ENCODE measurements around the gene PDE4D.

The PDE4D gene

DNA sequence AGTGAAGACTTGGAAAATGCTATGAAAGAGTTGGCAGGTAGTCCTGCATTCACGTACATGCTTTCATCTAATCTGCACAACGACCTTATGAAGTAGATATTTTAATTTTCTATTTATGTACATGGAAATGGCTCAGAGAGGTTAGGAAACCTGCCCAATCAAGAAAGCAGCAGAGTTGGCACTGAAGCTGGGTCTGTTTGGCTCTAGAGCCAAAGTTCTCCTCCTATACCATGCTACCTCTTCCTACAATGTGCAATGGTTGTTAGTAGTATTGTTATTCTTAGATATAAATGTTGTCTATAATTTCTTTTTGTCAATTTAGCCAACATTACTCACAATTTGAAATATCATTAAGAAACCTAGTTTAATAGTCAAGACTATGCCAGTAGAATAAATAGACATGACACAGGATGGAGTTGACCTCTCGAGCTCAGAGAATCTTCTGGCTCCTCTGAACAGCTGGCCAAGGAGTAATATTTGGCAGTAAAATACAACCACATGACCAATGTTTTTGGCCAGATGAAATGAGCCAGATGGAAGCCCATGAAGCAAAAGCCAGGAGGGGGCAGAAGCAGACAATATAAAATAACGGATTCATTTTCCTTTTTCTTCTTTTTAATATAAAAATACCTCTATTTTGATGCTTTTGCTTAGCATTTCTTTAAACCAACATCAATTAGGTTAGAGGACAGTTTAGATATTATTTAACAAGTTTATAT, 542.3 kb downstream of the PDE4D start:
- DNase-seq, result no peak

DNA sequence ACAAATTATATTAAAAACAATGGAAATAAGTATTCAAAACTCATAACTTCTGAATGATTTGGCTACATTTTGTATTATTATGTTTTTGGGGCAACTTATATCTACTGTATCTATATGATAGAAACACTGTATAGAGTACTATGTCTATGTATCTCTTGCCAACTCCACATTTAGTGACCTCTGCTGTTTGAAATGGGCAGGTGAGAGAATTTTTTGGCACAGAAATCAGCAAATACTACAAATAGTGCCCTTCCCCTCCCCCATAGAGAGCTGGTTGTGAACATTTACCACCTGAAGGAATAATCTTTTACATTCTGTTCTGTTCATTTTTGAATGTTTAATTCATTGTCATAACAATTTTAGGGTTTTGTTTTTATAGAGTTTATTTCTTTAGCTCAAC, 545.3 kb downstream of the PDE4D start:
- DNase-seq, result peak; percentile 25

DNA sequence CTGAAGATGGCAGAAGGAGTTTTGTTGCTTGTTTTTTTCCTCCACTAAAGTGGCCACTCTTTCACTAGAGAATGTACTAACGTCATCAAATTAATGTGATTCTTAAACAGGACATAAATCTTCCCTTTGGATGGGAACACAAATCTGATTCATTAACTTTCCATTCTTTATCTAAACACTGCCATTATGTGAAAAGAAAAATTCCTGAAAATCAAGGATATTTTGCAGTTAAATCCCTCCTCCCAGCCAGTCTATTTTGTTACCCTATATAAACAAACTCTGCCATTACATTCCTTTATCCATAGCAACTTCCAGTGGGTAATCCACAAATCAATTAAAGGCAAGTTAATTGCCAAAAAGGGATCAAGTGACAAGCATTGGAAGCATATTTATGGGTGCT, 546.5 kb downstream of the PDE4D start:
- DNase-seq, result no peak

DNA sequence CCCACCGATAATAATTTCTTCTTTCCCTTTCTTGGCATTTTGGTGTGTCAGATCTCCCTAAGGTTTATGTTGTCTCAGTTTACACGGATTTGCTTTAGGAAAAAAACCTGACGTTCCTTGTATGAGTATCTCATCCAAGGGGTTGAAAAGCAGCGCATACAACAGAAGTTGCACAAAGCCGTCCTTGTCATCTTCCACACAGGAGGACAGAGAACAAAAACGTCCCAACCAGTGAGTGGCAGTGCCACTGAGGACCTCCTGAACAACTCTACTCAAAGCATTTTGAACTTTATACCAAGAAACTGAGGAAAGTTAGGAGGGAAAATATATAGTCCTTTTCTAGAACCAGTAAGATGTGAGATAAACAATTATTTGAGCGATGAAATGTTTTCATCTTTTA, 547.0 kb downstream of the PDE4D start:
- no peak for DNase-seq

DNA sequence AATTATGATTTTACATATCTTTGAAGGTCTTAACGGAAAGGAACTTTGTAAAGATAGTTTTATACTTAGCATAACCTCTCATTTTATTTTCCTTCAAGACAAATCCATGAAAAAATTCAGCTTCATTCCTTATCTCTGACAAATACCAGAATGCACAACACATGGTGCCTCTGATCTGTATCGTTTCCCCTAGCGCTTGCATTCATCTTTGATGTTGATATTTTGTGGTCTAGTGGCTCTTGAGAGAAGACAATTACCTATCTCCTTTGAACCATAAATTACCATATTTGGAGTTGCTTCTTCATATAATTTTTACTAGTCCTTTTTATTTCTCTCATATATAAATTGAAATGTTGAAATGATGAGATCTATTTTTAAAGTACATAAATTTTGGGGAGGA, 551.3 kb downstream of the PDE4D start:
- DNase-seq, result no peak

DNA sequence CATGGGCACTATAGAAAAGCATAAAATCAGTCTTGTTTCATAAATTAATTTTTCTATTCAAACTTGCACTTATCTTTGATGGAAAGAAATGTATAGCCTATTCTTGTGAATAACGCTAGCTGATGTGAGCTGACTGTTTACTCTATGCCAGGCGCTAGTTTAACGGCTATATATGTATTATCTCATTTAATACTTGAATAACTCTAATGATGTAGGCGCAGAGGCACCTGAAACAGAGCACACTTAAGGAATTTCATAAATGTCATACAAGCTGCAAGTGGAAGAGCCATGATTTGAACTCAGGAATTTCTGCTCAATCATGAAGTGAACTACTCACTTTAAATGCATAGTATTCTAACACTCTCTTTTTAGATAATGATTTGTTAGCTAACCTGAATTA, 551.8 kb downstream of the PDE4D start:
- no peak for DNase-seq

DNA sequence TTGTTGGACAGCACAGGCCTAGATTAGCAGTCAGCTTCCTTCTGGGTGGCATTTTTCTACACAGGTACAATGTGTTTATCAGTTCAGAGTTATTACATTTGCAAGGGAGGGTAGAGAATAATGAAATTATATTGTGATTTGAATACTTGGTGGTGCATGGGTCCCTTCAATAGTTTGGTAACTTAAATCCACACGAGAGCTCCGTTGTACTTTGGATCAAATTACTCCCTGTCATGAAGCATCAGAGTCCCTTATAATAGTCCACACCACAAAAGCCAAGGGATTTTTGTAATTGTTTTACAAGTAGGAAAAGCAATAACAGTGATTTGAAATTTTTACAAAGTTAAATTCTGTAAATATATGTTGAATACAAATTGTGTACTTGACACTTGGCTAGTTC, 552.4 kb downstream of the PDE4D start:
- DNase-seq, result no peak

DNA sequence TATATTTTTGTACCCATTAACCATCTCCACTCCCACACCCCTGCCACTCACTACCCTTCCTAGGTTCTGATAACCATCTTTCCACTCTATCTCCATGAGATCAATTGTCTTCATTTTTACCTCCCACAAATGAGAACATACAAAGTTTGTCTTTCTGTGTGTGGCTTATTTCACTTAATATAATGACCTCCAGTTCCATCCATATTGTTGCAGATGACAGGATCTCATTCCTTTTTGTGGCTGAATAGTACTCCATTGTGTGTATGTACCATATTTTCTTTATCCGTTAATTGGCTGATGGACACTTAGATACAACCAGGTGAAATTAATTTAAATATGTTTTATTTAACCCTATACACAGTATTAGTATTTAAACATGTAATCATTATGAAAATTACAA, 552.9 kb downstream of the PDE4D start:
- DNase-seq, result no peak

DNA sequence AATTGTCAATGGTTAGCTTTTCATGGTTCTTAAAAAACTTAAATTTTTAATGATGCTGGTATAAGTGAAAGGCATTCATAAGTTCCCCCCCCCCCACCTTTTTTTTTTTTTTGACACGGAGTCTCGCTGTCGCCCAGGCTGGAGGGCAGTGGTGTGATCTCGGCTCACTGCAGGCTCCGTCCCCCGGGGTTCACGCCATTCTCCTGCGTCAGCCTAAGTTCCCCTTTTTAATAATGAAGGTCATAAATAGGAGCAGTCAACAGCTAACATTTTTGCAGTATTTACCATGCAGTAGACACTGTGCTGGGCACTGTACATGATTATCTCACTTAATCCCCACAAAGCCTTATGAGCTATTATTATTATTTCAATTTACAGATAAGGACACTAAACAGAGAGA, 556.3 kb downstream of the PDE4D start:
- DNase-seq, result no peak

DNA sequence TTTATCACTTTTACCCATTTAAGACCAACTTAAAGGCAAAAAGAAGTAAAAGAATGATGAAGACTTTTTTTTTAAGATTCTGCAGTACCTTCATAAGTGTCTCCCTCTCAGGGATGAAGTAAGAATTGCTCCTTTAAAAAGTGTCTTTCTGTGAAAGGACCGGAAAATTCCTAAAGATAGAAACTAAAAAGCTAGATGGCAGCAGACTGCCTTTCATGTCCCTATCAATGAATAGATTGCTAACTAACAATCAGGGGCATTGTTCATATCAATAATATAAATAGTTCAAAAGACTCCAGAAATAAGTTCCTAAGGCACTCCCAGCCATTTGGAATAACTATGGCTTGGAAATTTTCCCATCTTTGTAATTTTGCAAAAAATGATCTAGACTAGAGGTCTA, 558.0 kb downstream of the PDE4D start:
- no peak for DNase-seq

DNA sequence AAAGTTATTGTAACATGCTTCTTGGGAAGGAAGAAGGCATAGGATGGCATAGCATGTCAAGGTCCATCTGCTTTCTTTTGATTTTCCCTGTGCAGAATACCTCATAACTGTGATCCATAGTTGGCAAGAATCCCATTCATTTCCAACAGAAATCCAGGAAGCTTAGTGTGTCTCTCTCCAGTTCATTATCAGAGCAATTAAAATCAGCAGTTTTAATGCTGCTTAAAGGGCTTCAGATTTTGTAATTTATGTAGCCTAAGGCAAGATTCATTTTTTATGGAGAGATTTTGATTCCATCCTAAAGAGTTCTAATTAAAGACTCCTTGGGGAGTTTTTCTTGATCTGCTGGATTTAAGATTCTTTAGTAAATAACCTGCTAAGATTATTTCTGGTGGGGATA, 560.1 kb downstream of the PDE4D start:
- no peak for DNase-seq

DNA sequence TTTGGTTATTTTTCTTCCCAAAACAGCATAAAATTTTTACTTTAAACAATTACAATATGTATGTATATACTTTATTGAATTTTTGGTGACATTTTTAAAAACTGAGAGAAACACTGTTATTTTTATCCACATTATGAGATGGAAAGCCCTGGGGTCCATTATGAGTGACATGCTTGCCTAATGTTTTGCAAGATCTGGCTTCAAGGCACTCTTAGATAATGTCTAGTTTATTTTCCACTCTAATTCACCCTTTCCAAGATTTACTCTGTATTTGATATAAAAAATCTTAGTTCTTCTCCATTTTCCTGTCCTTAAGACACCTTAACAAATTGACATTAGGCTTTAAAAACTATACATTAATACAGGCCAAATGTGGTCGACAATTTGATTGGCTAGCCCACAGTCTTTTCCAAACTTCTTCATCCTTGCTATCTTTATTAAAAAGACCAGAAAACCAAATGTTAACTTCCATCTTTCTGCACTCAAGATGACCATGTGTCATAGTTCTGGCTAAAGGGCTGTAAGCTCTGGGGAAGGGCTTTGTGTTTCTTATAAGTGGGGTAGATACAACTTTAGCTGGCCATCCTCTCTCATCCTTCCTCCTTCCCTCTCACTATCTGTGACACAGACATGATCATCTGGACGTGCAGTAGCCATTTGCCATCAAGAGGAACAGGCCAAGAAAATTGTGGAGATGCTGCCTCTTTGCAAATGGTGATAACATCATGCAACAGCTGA, 561.1 kb downstream of the PDE4D start:
- DNase-seq, result no peak

DNA sequence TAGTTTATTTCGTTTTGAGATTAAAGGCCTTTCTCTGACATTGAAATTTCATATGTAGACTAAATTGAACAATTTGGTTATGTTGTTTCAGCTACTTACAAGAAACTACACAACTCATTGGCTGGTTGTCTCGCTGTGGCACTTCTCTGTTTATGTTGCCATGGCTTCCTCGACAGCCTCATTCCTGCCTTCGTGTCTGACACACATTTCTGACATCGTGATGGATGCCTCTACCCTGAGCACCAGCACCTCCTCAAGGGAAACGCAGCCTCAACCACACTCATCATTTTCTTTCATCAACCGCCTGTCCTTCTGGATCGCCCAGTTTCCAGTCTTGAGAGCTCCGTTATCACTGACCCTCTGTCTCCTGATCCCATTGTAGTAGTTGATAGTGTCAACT, 562.8 kb downstream of the PDE4D start:
- no peak for DNase-seq

DNA sequence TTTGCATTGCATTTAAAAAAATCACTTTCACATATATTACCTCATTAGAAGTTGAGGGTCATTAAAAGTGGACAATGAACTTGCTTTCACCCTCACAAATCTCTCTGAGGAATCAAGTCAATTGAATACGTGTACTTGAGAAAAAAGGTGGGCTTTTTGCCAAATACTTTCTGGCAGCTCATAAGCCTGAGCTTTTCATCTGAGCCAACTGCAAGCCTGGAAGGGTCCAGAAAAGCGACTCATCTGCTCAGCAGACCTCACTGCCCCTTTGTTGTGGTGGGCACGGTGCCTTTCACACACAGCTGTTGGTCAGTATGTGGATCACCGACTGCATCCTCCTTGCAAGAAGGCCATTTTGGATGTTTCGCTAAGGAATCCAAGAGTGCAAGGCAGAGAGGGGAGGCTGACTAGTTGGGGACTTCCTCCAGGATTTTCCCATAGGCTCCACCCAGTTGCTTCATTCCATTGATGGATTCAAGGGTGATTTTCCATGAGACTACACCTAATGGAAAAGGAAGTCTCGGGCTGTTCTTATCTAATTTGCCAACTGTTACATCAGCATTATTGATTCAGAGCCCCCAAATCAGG, 564.7 kb downstream of the PDE4D start:
- peak; percentile 33 for DNase-seq

DNA sequence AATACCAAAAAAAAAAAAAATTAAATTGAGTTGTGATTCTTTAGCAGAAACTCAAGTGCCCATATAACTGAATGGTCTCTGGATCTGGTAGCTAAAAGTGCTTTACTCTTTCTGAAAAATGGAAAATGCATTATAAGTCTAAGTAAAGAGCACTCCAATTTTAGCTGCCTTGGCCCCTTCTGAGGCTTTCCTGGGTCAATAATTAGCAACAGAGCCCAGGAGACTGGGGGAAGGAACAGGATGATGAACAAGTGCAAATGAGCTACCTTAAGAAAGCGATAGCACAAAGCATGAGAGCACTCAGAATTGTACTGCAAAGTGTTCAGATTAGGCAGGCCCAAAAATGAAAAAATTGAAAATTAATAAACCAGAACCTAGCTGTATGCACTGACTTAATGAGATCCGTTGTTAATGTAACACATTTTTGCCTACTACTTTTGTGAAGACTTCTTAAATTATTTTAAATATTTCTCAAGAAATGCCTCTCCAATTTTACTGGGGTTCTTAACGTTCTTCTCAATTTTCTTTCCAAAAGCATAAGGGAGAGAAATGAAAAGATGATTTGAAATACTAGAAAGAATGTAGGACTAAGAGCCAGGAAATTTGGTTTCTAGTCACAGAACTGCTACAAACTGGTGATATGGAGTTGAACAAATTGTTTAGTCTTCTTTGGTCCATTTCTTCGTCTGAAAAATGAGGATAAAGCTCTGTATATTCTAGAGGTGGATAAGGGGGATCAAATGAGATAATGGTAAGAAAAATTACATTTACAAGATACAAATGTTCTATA, 566.1 kb downstream of the PDE4D start:
- DNase-seq, result no peak

DNA sequence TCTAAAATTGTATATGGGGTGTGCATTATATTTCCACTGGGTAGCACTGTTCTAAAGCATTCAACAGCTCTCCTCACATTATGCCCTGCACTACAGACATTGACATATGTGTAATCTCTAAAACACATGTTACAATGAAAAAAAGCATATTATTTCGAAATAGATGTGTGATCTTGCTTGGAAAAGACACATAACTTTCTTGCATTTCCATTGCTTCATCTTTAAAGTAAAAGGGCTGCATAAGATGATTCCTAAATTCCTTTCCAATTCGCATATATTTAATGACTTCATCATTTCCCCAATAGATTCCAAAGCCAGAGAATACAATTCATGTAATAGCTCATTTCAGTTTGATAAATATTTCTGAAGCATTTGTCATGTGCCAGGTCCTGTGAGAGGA, 566.9 kb downstream of the PDE4D start:
- no peak for DNase-seq

DNA sequence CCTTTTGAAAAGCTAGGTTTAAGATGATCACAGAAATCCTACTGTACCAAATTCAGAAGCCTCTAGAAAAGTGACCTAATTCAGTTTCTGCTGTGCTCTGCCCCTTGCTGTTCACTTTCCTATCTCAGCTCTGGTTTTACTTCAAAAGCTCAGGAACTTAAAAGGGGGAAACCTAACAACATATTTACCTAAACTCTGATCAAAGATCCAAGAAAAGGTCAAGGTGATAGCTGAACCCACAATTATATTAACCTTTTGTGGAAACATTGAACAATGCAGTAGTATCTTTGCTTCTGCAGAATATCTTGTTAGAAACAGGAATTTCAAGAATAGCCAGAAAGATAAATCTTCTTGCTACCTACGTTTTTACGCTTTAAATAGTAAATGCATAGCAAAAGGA, 568.5 kb downstream of the PDE4D start:
- DNase-seq, result no peak

DNA sequence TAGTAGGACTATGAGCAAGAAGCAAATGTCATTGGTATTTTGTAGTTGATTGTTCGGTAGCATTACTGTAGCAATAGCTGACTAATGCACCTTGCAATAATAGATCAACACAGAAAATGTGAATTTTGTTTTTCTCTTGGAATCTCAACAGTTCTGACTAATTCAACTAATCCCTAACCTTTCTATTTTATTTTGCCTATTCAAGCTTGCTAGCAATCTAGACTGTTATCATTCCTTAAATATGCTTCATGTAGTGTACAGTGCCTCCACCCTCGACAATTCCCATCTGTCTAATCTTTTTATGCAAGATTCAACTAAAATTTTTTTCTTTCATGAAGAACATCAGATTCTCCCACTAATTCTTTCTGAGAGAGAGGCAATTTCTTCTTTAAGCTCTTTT, 570.6 kb downstream of the PDE4D start:
- DNase-seq, result no peak

DNA sequence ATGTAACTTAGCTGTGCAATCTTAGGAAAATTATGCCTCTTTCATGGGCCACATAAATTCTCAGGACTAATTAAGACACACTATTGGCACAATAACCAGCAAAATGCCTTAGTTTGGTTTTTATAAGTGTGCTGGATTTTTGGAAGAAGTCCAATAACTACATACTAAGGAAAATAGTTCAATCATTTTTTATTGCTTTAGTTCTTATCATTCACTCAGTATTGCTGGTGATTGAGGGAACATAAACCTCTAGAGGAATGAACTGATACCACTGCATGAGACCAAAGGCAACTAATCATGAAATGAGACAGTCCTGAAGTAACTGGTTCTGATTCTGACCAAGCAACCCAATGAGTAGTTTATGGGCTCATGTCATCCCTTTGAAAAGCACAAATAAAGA, 571.5 kb downstream of the PDE4D start:
- no peak for DNase-seq

DNA sequence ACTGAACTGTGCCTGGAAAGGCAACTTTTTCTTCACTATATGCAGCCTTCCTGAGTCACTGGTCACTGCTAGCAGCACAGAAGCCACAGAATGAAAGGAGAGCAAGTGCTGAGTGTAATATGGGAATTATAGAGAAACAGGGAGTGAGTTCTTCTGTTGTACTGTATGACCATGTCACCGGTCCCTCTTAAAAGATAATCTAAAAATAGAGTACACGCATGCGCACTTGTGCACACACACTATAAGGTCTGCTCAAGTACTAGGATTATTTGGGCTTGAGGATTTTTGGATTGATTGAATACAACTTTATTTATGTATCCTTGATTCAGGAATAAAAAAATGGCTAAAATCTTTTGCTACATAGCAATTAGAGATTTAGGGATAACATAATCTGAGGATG, 571.9 kb downstream of the PDE4D start:
- DNase-seq, result no peak

DNA sequence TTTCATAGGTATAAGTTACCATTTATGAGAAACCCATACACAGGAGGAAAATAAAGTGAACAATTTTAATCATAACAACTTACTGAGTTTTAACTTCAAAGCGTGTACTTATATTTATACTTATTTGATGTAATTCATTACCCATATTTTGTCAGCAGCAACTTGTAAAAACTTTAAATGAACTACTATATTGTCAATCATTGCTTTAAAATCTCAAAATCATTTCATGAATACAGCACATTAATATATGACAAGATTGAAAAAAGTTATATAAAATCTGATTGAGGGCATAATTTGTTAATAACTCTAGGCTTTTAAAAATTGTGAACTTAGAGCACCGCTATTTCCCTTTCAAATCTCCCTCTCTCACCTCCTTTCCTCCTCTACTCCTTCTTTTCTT, 573.1 kb downstream of the PDE4D start:
- DNase-seq, result no peak

DNA sequence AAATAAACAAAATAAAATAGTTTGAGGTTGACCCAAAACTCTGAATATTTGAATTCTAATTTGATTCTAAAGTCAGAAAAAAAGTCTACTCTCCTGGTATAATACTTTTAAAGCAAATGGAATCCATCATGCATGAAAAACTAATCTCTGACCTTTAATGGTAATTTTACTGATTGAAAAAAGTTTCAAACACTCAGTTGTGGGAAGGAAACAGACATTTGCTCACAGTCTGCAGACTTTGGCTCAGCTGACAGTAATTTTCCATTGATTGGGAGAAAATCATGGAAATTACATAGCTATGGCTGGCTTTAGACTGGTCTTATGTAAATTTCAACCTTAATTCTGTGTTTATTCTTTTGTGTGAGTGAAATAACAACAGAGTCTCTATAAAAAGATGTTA, 574.3 kb downstream of the PDE4D start:
- no peak for DNase-seq

DNA sequence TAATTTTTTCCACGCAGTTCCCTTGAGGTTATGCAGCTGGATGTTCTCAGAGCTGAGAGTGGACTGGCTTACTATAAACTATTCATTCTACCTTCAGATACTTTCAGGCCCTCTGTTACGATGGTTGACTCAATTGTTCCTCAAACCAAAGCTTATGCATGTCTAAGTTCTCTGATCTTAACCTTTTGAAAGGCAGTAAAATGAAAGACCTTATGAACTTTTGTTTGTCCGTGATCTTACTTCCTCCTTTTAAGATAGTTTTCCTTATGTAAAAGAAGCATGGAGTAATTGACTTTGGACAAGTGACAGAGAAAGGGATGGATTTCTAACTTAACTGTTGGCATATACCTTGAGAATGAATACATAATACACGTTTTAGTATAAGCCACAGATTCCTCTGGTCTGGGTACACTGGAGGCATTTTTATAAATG, 575.7 kb downstream of the PDE4D start:
- DNase-seq, result no peak
